ENCODE data around the gene SPEN.

Gene SPEN

GRCh38 chr1:15954316-15954715 is 106.8 kb downstream of the SPEN start:
- no peak for FAIRE-seq
- TF ChIP-seq POLR2A (IDR thresholded peaks at IDR 0.05; ENCODE audit: low read depth, low read length) (no peak), TAF1 (IDR thresholded peaks at IDR 0.05; ENCODE audit: borderline replicate concordance, low read depth, low read length) (no peak), POLR2AphosphoS5 (IDR thresholded peaks at IDR 0.05; ENCODE audit: low read depth, low read length) (no peak)
- DNase-seq (ENCODE audit: insufficient read length), result no peak

GRCh38 chr1:15955552-15955951 is 108.0 kb downstream of the SPEN start:
- TF ChIP-seq TAF1 (IDR thresholded peaks at IDR 0.05; ENCODE audit: borderline replicate concordance, low read depth, low read length), result no peak
- TF ChIP-seq POLR2A (IDR thresholded peaks at IDR 0.05; ENCODE audit: low read depth, low read length), result no peak
- TF ChIP-seq POLR2AphosphoS5 (IDR thresholded peaks at IDR 0.05; ENCODE audit: low read depth, low read length), result no peak
- DNase-seq (ENCODE audit: insufficient read length), result no peak
- FAIRE-seq, result no peak

GRCh38 chr1:15956150-15956549 is 108.6 kb downstream of the SPEN start:
- no peak for FAIRE-seq
- TF ChIP-seq TAF1 (IDR thresholded peaks at IDR 0.05; ENCODE audit: borderline replicate concordance, low read depth, low read length) (no peak), POLR2A (IDR thresholded peaks at IDR 0.05; ENCODE audit: low read depth, low read length) (no peak), POLR2AphosphoS5 (IDR thresholded peaks at IDR 0.05; ENCODE audit: low read depth, low read length) (no peak)
- no peak for DNase-seq (ENCODE audit: insufficient read length)

- DNase-seq (ENCODE audit: insufficient read length), result no peak
- FAIRE-seq, result no peak
- TF ChIP-seq POLR2AphosphoS5 (IDR thresholded peaks at IDR 0.05; ENCODE audit: low read depth, low read length) (no peak), POLR2A (IDR thresholded peaks at IDR 0.05; ENCODE audit: low read depth, low read length) (no peak), TAF1 (IDR thresholded peaks at IDR 0.05; ENCODE audit: borderline replicate concordance, low read depth, low read length) (no peak)
These were observed 110.0 kb downstream of the SPEN start for GRCh38 chr1:15957221-15958095.

- FAIRE-seq (no peak), DNase-seq (ENCODE audit: insufficient read length) (no peak)
- TF ChIP-seq TAF1 (IDR thresholded peaks at IDR 0.05; ENCODE audit: borderline replicate concordance, low read depth, low read length), result no peak
These were observed 110.6 kb downstream of the SPEN start for GRCh38 chr1:15958111-15958510.

GRCh38 chr1:15958793-15959192 is 111.3 kb downstream of the SPEN start:
- FAIRE-seq, result no peak
- TF ChIP-seq TAF1 (IDR thresholded peaks at IDR 0.05; ENCODE audit: borderline replicate concordance, low read depth, low read length) (no peak), POLR2AphosphoS5 (IDR thresholded peaks at IDR 0.05; ENCODE audit: low read depth, low read length) (no peak), POLR2A (IDR thresholded peaks at IDR 0.05; ENCODE audit: low read depth, low read length) (no peak)
- DNase-seq (ENCODE audit: insufficient read length), result no peak

- TF ChIP-seq POLR2AphosphoS5 (IDR thresholded peaks at IDR 0.05; ENCODE audit: low read depth, low read length) (no peak), POLR2A (IDR thresholded peaks at IDR 0.05; ENCODE audit: low read depth, low read length) (no peak), TAF1 (IDR thresholded peaks at IDR 0.05; ENCODE audit: borderline replicate concordance, low read depth, low read length) (no peak)
- DNase-seq (ENCODE audit: insufficient read length), result no peak
- FAIRE-seq, result no peak
These were observed 111.9 kb downstream of the SPEN start for GRCh38 chr1:15959424-15959823.

- FAIRE-seq, result no peak
- no peak for TF ChIP-seq POLR2A (IDR thresholded peaks at IDR 0.05; ENCODE audit: low read depth, low read length)
- no peak for DNase-seq (ENCODE audit: insufficient read length)
These were observed 112.4 kb downstream of the SPEN start for GRCh38 chr1:15959827-15960446.

- FAIRE-seq, result no peak
- TF ChIP-seq POLR2AphosphoS5 (IDR thresholded peaks at IDR 0.05; ENCODE audit: low read depth, low read length), result no peak
- no peak for DNase-seq (ENCODE audit: insufficient read length)
These were observed 113.3 kb downstream of the SPEN start for GRCh38 chr1:15960808-15961207.

- DNase-seq (ENCODE audit: insufficient read length), result no peak
These were observed 114.0 kb downstream of the SPEN start for GRCh38 chr1:15961492-15961891.

GRCh38 chr1:15962176-15962575 is 114.7 kb downstream of the SPEN start:
- DNase-seq (ENCODE audit: insufficient read length) (no peak), FAIRE-seq (no peak)
- TF ChIP-seq TAF1 (IDR thresholded peaks at IDR 0.05; ENCODE audit: borderline replicate concordance, low read depth, low read length) (no peak), POLR2AphosphoS5 (IDR thresholded peaks at IDR 0.05; ENCODE audit: low read depth, low read length) (no peak), POLR2A (IDR thresholded peaks at IDR 0.05; ENCODE audit: low read depth, low read length) (no peak)

More at GRCh38 chr1:15961492-15961891, 114.0 kb downstream of the SPEN start:
- TF ChIP-seq TAF1 (IDR thresholded peaks at IDR 0.05; ENCODE audit: borderline replicate concordance, low read depth, low read length), result no peak
- no peak for TF ChIP-seq POLR2A (IDR thresholded peaks at IDR 0.05; ENCODE audit: low read depth, low read length)
- TF ChIP-seq POLR2AphosphoS5 (IDR thresholded peaks at IDR 0.05; ENCODE audit: low read depth, low read length), result no peak
- FAIRE-seq, result no peak

GRCh38 chr1:15962671-15963362 is 115.3 kb downstream of the SPEN start:
- FAIRE-seq (no peak), DNase-seq (ENCODE audit: insufficient read length) (no peak)
- TF ChIP-seq TAF1 (IDR thresholded peaks at IDR 0.05; ENCODE audit: borderline replicate concordance, low read depth, low read length) (no peak), POLR2AphosphoS5 (IDR thresholded peaks at IDR 0.05; ENCODE audit: low read depth, low read length) (no peak), POLR2A (IDR thresholded peaks at IDR 0.05; ENCODE audit: low read depth, low read length) (no peak)
